A549 (cell line): ENCODE measurements around the gene TMEM61.

Experiments used
- CTCF ChIP-seq: fragments of >200 bp; sonication (Bioruptor Twin); formaldehyde crosslinking; IDR thresholded peaks from 3 replicates; pipeline ENCODE4 v1.5.1; 2016
- EP300 ChIP-seq, 2 experiments: fragments of >200 bp; sonication (Bioruptor Twin); formaldehyde crosslinking; IDR thresholded peaks; 2 replicates in 1 of 2; 3 replicates in 1 of 2; pipeline ENCODE4 v1.6.1; 2016 to 2017
- GATA3 ChIP-seq: IDR thresholded peaks from 2 replicates; pipeline ENCODE4 v1.6.1; 2012; ENCODE audit warnings: borderline replicate concordance
- HOXB13 ChIP-seq: fragments of 250-450 bp; sonication (Bioruptor Pico); IDR thresholded peaks from 2 replicates; pipeline ENCODE4 v1.5.0; 2020; ENCODE audit warnings: low read depth, mild to moderate bottlenecking, moderate library complexity
- MAFK ChIP-seq: fragments of 450-650 bp; IDR thresholded peaks from 2 replicates; pipeline ENCODE4 v1.6.1; 2014; ENCODE audit not compliant: partially characterized antibody
- MYC ChIP-seq: IDR thresholded peaks from 2 replicates; pipeline ENCODE4 v1.6.1; 2012; ENCODE audit warnings: mild to moderate bottlenecking, inconsistent platforms, low read length, improper control_type of control experiment, borderline replicate concordance
- POLR2A ChIP-seq: IDR thresholded peaks from 2 replicates; pipeline ENCODE4 v1.6.1; 2012; ENCODE audit warnings: mild to moderate bottlenecking, low read length
- RFX5 ChIP-seq: fragments of 450-650 bp; IDR thresholded peaks from 2 replicates; pipeline ENCODE4 v1.7.1; 2014; ENCODE audit warnings: antibody characterized with exemption, mild to moderate bottlenecking, moderate library complexity
- RNF2 ChIP-seq: fragments of 200-600 bp; sonication (generic); IDR thresholded peaks from 2 replicates; pipeline ENCODE4 v1.6.1; 2016; ENCODE audit warnings: low read depth, mild to moderate bottlenecking, antibody characterized with exemption, moderate library complexity, borderline replicate concordance

GRCh38 chr1:54985556-54985955 is 5.1 kb downstream of the TMEM61 start:
- TF ChIP-seq MAFK (no peak), CTCF (no peak), MYC (no peak), GATA3 (no peak), EP300 (IDR thresholded peaks at IDR 0.05) (no peak), POLR2A (no peak), RFX5 (no peak), HOXB13 (CRISPR knock-in tag) (no peak), RNF2 (no peak)
